Measurements from ENCODE around the gene NFIA. TPM values are rescaled to one million over a fixed set of nuclear protein-coding genes. Genes with fewer than 3 reads are reported as not detected.
A peak's percentile ranks its signal among the peaks of the same experiment; 100 is the strongest.

The NFIA gene
- total and polyA plus RNA-seq, 2 of the 13 experiments (the other 11 are each of a cell fraction or from before 2014, with no cell fraction given), result 14.7 to 28.5 TPM

DNA sequence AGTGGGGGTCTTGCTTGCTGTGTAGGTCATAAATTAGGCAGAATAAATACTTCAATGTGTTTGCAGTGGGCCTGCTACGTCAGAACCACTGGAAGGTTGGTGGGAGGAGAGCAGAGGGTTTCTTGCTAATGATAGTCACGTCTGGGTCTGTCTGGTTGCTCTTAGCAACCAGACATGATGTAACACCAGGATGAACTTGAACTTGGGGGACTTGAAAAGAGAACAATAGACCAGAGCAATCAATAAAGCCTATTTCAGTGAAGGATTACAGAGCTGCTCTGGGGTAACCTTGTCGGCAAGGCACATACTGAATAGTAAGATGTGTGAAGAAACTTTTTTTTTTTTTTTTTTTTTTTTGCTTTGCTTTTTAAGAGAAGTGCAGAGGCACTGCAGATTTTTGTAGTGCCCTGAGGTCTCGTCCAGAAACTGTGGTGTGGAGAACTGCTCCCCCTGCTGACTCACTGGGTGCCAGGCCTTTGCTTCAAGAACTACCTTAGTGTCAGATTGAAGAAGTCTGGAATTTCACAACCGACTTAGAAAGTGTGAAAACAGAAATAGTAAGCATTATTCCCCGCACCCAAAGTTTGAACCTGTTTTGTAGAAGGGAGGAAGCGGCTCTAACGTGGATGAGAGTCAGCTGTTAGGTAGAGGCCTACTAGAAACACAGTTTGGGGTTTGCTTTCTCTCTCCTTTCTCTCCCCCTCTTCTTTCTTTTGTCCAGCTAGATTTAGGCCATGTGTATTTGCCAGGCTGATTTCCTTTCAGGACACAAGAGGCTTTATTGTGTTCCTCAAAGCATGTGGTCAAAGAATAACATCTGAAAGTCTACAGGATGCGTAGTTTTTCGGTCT is 371.0 kb downstream of the NFIA start (continued):
- TF ChIP-seq, protein P1, sequence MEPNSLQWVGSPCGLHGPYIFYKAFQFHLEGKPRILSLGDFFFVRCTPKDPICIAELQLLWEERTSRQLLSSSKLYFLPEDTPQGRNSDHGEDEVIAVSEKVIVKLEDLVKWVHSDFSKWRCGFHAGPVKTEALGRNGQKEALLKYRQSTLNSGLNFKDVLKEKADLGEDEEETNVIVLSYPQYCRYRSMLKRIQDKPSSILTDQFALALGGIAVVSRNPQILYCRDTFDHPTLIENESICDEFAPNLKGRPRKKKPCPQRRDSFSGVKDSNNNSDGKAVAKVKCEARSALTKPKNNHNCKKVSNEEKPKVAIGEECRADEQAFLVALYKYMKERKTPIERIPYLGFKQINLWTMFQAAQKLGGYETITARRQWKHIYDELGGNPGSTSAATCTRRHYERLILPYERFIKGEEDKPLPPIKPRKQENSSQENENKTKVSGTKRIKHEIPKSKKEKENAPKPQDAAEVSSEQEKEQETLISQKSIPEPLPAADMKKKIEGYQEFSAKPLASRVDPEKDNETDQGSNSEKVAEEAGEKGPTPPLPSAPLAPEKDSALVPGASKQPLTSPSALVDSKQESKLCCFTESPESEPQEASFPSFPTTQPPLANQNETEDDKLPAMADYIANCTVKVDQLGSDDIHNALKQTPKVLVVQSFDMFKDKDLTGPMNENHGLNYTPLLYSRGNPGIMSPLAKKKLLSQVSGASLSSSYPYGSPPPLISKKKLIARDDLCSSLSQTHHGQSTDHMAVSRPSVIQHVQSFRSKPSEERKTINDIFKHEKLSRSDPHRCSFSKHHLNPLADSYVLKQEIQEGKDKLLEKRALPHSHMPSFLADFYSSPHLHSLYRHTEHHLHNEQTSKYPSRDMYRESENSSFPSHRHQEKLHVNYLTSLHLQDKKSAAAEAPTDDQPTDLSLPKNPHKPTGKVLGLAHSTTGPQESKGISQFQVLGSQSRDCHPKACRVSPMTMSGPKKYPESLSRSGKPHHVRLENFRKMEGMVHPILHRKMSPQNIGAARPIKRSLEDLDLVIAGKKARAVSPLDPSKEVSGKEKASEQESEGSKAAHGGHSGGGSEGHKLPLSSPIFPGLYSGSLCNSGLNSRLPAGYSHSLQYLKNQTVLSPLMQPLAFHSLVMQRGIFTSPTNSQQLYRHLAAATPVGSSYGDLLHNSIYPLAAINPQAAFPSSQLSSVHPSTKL (CRISPR knock-in tag; IDR thresholded peaks at IDR 0.05), result peak; percentile 93
- TF ChIP-seq KAT2B (IDR thresholded peaks at IDR 0.05; ENCODE audit: borderline replicate concordance, low read depth, low read length) (0 out of 2 replicates have a peak, but pooled peaks have one; percentile 21), POLR2A (IDR thresholded peaks at IDR 0.05; ENCODE audit: insufficient read depth in 1 of 2, low read depth in 2 of 2, low read length in 2 of 2) (peak; percentile 27 to 31; a peak in 1 of 4 replicates), THAP11 (CRISPR knock-in tag; IDR thresholded peaks at IDR 0.05) (peak; percentile 34; the same call in 1 of the 2 replicates), TBL1XR1 (IDR thresholded peaks at IDR 0.05; ENCODE audit: borderline replicate concordance, low read length, partially characterized antibody) (peak; percentile 99), SRF (IDR thresholded peaks at IDR 0.05; ENCODE audit: low read depth, low read length) (0 out of 2 replicates have a peak, but pooled peaks have one; percentile 37), AGO1 (IDR thresholded peaks at IDR 0.05; ENCODE audit: low read depth, low read length, poor library complexity, severe bottlenecking) (no peak), ZEB1 (IDR thresholded peaks at IDR 0.05; ENCODE audit: insufficient replicate concordance, low read depth) (peak; percentile 29), EP300 (IDR thresholded peaks at IDR 0.05; ENCODE audit: low read depth in 2 of 2, low read length in 2 of 2) (peak in 1 of 2 experiments; percentile 35; a peak in 1 of 4 replicates), EP300 (CRISPR knock-in tag; IDR thresholded peaks at IDR 0.05; ENCODE audit: borderline replicate concordance) (no peak), HMG20A (CRISPR knock-in tag; IDR thresholded peaks at IDR 0.05; ENCODE audit: borderline replicate concordance) (peak; percentile 74), ERF (CRISPR knock-in tag; IDR thresholded peaks at IDR 0.05) (peak; percentile 64), FOXA3 (CRISPR knock-in tag; IDR thresholded peaks at IDR 0.05) (peak; percentile 57; the same call in 1 of the 2 replicates)
- TF ChIP-seq, protein P2, sequence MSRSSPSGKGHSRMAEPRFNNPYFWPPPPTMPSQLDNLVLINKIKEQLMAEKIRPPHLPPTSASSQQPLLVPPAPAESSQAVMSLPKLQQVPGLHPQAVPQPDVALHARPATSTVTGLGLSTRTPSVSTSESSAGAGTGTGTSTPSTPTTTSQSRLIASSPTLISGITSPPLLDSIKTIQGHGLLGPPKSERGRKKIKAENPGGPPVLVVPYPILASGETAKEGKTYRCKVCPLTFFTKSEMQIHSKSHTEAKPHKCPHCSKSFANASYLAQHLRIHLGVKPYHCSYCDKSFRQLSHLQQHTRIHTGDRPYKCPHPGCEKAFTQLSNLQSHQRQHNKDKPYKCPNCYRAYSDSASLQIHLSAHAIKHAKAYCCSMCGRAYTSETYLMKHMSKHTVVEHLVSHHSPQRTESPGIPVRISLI (CRISPR knock-in tag; IDR thresholded peaks at IDR 0.05; ENCODE audit: borderline replicate concordance), result peak; percentile 89
- TF ChIP-seq, protein P3, sequence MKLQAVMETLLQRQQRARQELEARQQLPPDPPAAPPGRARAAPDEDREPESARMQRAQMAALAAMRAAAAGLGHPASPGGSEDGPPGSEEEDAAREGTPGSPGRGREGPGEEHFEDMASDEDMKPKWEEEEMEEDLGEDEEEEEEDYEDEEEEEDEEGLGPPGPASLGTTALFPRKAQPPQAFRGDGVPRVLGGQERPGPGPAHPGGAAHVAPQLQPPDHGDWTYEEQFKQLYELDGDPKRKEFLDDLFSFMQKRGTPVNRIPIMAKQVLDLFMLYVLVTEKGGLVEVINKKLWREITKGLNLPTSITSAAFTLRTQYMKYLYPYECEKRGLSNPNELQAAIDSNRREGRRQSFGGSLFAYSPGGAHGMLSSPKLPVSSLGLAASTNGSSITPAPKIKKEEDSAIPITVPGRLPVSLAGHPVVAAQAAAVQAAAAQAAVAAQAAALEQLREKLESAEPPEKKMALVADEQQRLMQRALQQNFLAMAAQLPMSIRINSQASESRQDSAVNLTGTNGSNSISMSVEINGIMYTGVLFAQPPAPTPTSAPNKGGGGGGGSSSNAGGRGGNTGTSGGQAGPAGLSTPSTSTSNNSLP (IDR thresholded peaks at IDR 0.05; ENCODE audit: low read depth, low read length), result peak; percentile 42; the same call in 1 of the 2 replicates
- TF ChIP-seq, protein P4, sequence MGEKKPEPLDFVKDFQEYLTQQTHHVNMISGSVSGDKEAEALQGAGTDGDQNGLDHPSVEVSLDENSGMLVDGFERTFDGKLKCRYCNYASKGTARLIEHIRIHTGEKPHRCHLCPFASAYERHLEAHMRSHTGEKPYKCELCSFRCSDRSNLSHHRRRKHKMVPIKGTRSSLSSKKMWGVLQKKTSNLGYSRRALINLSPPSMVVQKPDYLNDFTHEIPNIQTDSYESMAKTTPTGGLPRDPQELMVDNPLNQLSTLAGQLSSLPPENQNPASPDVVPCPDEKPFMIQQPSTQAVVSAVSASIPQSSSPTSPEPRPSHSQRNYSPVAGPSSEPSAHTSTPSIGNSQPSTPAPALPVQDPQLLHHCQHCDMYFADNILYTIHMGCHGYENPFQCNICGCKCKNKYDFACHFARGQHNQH (CRISPR knock-in tag; IDR thresholded peaks at IDR 0.05), result peak; percentile 49
- TF ChIP-seq, protein P5, sequence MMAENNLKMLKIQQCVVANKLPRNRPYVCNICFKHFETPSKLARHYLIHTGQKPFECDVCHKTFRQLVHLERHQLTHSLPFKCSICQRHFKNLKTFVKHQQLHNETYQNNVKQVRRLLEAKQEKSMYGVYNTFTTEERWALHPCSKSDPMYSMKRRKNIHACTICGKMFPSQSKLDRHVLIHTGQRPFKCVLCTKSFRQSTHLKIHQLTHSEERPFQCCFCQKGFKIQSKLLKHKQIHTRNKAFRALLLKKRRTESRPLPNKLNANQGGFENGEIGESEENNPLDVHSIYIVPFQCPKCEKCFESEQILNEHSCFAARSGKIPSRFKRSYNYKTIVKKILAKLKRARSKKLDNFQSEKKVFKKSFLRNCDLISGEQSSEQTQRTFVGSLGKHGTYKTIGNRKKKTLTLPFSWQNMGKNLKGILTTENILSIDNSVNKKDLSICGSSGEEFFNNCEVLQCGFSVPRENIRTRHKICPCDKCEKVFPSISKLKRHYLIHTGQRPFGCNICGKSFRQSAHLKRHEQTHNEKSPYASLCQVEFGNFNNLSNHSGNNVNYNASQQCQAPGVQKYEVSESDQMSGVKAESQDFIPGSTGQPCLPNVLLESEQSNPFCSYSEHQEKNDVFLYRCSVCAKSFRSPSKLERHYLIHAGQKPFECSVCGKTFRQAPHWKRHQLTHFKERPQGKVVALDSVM (CRISPR knock-in tag; IDR thresholded peaks at IDR 0.05), result no peak
- TF ChIP-seq, protein P6, sequence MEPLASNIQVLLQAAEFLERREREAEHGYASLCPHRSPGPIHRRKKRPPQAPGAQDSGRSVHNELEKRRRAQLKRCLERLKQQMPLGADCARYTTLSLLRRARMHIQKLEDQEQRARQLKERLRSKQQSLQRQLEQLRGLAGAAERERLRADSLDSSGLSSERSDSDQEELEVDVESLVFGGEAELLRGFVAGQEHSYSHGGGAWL (CRISPR knock-in tag; IDR thresholded peaks at IDR 0.05), result no peak
